Spleen (tissue), 11 donors: Measurements from ENCODE around the gene ELP5. TPM values are rescaled to one million over a fixed set of nuclear protein-coding genes. Genes with fewer than 3 reads are reported as not detected.
"Not testable (repeated sequence)": the region's sequence is repeated elsewhere in the genome, so short reads cannot be mapped to it uniquely, and the experiment has no call there.

Experiments used
- DNase-seq: peaks from one replicate; pipeline ENCODE4 v3.0.0-alpha.2; 2020
- H3K27ac ChIP-seq, 8 donors: fragments of 200-600 bp; sonication (generic) in 7 of 8; 1 replicate in 4 of 8; 2 replicates in 4 of 8; pipeline versions ENCODE4 v1.5.0 to v1.8.0; 2016 to 2021; ENCODE audit warnings: inconsistent platforms in 4 of 8, mild to moderate bottlenecking in 4 of 8, moderate library complexity in 1 of 8
- H3K27me3 ChIP-seq, 7 donors: fragments of 200-600 bp; sonication (generic) in 6 of 7; replicated peaks in 1 of 7; 1 replicate in 4 of 7; 2 replicates in 3 of 7; pipeline versions ENCODE4 v1.5.0 to v1.8.0; 2016 to 2021; ENCODE audit warnings: inconsistent platforms in 3 of 7, mild to moderate bottlenecking in 1 of 7
- H3K36me3 ChIP-seq, 6 donors: fragments of 200-600 bp; sonication (generic) in 5 of 6; 1 replicate in 4 of 6; 2 replicates in 2 of 6; pipeline versions ENCODE4 v1.5.0 to v1.8.0; 2016 to 2021; ENCODE audit warnings: inconsistent platforms in 2 of 6
- H3K4me1 ChIP-seq, 6 donors: fragments of 200-600 bp; sonication (generic) in 5 of 6; 1 replicate in 3 of 6; 2 replicates in 3 of 6; pipeline versions ENCODE4 v1.5.0 to v1.8.0; 2016 to 2021; ENCODE audit warnings: inconsistent platforms in 3 of 6
- H3K4me3 ChIP-seq, 8 donors: fragments of 200-600 bp; sonication (generic) in 7 of 8; 1 replicate in 4 of 8; 2 replicates in 4 of 8; pipeline versions ENCODE4 v1.5.0 to v1.8.0; 2016 to 2021; ENCODE audit warnings: inconsistent platforms in 4 of 8, mild to moderate bottlenecking in 4 of 8, moderate library complexity in 2 of 8
- H3K9me3 ChIP-seq, 8 donors: fragments of 200-600 bp; sonication (generic) in 7 of 8; 1 replicate in 4 of 8; 2 replicates in 4 of 8; pipeline versions ENCODE4 v1.5.0 to v1.8.0; 2016 to 2021; ENCODE audit warnings: inconsistent platforms in 4 of 8
- POLR2A ChIP-seq, 3 donors: fragments of 450-650 bp; IDR thresholded peaks; one replicate each; pipeline ENCODE4 v1.5.1; 2017; ENCODE audit warnings: antibody characterized with exemption in 3 of 3, mild to moderate bottlenecking in 1 of 3
- POLR2AphosphoS5 ChIP-seq, 3 donors: sonication (generic); formaldehyde crosslinking; IDR thresholded peaks; one replicate each; pipeline ENCODE4 v1.5.1; 2017; ENCODE audit warnings: antibody characterized with exemption in 3 of 3
- WGBS, 5 donors: extraction: QIAGEN DNeasy Blood & Tissue Kit in 3 of 5; methylation state at CpG; one replicate each; pipeline versions ENCODE4 v1.1.5 to v1.1.7; 2013 to 2018; 5-methylcytosine and 5-hydroxymethylcytosine counted together
- intact Hi-C: fragments of 100-400 bp; cut with DNase I; formaldehyde crosslinking; loops from one replicate; pipeline ENCODE4 v1.15.0; 2023; ENCODE audit warnings: low total_unique reads
- polyA plus RNA-seq, 3 donors: library from polyadenylated mRNA; stranded (reverse); fragments of 200-250 nt; gene quantifications; one replicate each; pipeline ENCODE4 v1.2.1, GENCODE V29; 2013
- total RNA-seq, 7 donors: library from RNA; depleted of rRNA in 3 of 7; stranded (reverse); fragments of >200 nt in 3 of 7; fragmentation: NEBNext Ultra II Directional in 4 of 7; extraction: Animal tissue kit (Norgen Biotek cat#: 25700) in 4 of 7; gene quantifications; one replicate each; pipeline versions ENCODE4 v1.1.0 to v1.2.1, GENCODE V29; 2016 to 2021
- TF ChIP-seq, protein P1 (sequence below), 11 experiments: fragments of 200-600 bp in 7 of 11; fragments of 450-650 bp in 4 of 11; sonication (generic) in 4 of 11; IDR thresholded peaks in 8 of 11; conservative IDR thresholded peaks in 3 of 11; 1 replicate in 7 of 11; 2 replicates in 4 of 11; pipeline versions ENCODE4 v1.4.0 to v1.8.0; 2016 to 2021; ENCODE audit warnings: antibody characterized with exemption in 11 of 11, inconsistent platforms in 4 of 11, mild to moderate bottlenecking in 1 of 11
- donor health status: healthy with polysubstance abuse.
- donor health status: DM: no; HTN: no; CAD: no; lungs with moderate emphysema.
- donor health status: DM: no; HTN: no; CAD: no.
- donor health status: Bipolar disorder and iron deficiency.
- donor health status: healthy.
- donor health status: DM: no; HTN: no; CAD: no.
- donor health status: DM: yes; HTN: yes; CAD: no.

The ELP5 gene
- total and polyA plus RNA-seq, 10 donors: 22.1 to 40.3 (median 36.7) TPM

DNA sequence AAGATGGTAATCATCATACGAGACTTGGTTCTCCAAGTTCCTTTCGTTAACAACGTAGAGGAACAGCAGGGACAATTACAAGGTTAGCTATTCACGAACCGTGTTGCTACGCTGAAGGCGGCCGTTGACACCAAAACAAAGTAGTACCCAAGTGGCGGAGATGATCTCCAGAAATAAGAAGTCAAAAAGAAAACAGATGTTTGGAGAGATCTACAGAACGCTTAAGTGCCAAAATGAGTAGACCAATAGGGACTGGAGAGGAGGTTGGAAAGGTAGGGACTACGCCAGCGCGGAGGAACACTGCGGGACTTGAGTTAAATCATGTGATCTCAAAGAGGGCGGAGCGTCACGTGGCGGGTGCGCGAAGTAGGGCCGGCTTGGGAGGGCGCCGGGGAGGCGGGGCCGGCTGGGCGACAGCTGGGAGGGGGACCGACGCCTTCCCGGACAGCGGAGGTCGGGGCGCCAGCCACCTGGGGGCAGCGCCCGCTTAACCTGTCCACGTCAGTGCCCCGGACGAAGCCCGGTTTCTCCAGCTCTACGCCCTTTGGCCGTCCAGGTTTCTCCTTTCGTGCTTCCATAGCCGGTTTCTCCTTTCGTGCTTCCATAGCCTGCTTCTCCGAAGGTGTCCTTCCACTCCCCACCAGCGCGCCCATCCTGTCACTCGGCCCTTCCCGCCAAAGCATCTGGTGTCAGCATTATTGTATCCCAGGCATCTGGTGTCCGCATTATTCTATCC lies 9.1 kb upstream of the ELP5 start:
- Histone ChIP-seq H3K27me3 (no peaks in the 10 kb centered on the region), H3K4me1 (peaks cover 25 to 55% (median 40%) of the 10 kb centered on the region in 6 donors), H3K36me3 (peaks cover 0 to 61% (median 45%) of the 10 kb centered on the region in 6 donors), H3K27ac (peak overlapping the region; percentile 85 to 99 (median 98)), H3K4me3 (peak overlapping the region; percentile 69 to 99 (median 94)), H3K9me3 (no peaks in the 10 kb centered on the region)
- TF ChIP-seq, protein P1, sequence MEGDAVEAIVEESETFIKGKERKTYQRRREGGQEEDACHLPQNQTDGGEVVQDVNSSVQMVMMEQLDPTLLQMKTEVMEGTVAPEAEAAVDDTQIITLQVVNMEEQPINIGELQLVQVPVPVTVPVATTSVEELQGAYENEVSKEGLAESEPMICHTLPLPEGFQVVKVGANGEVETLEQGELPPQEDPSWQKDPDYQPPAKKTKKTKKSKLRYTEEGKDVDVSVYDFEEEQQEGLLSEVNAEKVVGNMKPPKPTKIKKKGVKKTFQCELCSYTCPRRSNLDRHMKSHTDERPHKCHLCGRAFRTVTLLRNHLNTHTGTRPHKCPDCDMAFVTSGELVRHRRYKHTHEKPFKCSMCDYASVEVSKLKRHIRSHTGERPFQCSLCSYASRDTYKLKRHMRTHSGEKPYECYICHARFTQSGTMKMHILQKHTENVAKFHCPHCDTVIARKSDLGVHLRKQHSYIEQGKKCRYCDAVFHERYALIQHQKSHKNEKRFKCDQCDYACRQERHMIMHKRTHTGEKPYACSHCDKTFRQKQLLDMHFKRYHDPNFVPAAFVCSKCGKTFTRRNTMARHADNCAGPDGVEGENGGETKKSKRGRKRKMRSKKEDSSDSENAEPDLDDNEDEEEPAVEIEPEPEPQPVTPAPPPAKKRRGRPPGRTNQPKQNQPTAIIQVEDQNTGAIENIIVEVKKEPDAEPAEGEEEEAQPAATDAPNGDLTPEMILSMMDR (IDR thresholded peaks at IDR 0.05 in 8 of 11, conservative IDR thresholded peaks at IDR 0.05 in 3 of 11): peak in 3 of 11 experiments; percentile 11 to 36 (median 27)
- peak in 2 of 3 donors; percentile 15 to 81 for TF ChIP-seq POLR2A (IDR thresholded peaks at IDR 0.05)
- TF ChIP-seq POLR2AphosphoS5 (IDR thresholded peaks at IDR 0.05): peak; percentile 96
- intact Hi-C loops: no loop called here
- 1 to 3% (median 2%) methylated on average over 43 to 49 of the region's 49 CpGs for WGBS, 5 donors
- DNase-seq: peak; percentile 97

DNA sequence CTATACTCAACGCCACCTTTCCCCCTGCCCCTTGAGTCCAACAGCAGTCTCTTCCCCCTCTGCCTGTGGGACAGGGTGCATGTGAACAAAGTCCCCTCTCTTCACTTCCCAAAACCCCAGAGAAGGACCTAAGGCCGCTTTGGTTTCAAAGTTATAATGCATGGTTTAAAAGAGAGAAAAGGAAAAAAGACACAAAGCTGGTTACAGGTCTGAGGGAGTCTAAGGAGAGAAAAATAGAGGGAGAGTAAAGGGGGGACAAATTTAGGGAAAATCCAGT lies 8.6 kb upstream of the ELP5 start:
- H3K36me3 ChIP-seq: peaks cover 0 to 62% (median 45%) of the 10 kb centered on the region in 6 donors
- peak overlapping the region; percentile 69 to 99 (median 94) for H3K4me3 ChIP-seq
- H3K9me3 ChIP-seq: no peaks in the 10 kb centered on the region
- no peaks in the 10 kb centered on the region for H3K27me3 ChIP-seq
- TF ChIP-seq, protein P1 (IDR thresholded peaks at IDR 0.05 in 8 of 11, conservative IDR thresholded peaks at IDR 0.05 in 3 of 11): no peak
- no peak for TF ChIP-seq POLR2AphosphoS5 (IDR thresholded peaks at IDR 0.05)
- TF ChIP-seq POLR2A (IDR thresholded peaks at IDR 0.05): no peak
- 43 to 63% (median 52%) methylated on average over 2 of the region's 2 CpGs for WGBS, 5 donors
- H3K27ac ChIP-seq: peak overlapping the region; percentile 85 to 99 (median 98)
- peaks cover 25 to 60% (median 44%) of the 10 kb centered on the region in 6 donors for H3K4me1 ChIP-seq
- no peak for DNase-seq
- intact Hi-C loops: no loop called here

DNA sequence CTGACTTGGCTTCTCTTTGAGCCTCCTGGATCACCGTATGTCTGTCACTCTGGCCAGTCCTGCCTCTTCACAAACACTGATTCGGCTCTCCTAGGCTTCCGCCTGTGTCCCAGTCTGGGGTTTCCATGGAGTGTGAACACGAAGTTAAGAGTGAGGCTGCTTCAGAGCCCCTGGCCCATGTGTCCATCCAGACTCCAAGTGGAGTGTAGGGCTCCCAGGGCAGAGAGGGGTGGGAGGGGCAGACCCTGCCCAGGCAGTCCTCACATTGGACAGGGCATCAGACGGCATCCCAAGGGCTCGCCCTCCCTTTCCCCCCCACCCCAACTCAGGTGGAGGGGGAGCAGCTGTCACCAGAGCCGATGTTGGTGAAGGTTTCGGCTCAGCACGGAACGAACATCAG lies 8.2 kb upstream of the ELP5 start:
- Histone ChIP-seq H3K4me3 (peak overlapping the region in 2 of 8 donors; percentile 98 to 99), H3K27ac (peak overlapping the region in 7 of 8 donors; percentile 96 to 99 (median 99)), H3K36me3 (peaks cover 0 to 62% (median 45%) of the 10 kb centered on the region in 6 donors), H3K4me1 (peaks cover 28 to 64% (median 49%) of the 10 kb centered on the region in 6 donors)
- DNase-seq, H3K9me3 ChIP-seq, intact Hi-C loops, H3K27me3 ChIP-seq: not testable (repeated sequence)
- TF ChIP-seq POLR2AphosphoS5 (IDR thresholded peaks at IDR 0.05): peak in 2 of 3 donors; percentile 19 to 26
- WGBS, 5 donors: 83 to 92% (median 88%) methylated on average over 9 to 10 of the region's 10 CpGs

DNA sequence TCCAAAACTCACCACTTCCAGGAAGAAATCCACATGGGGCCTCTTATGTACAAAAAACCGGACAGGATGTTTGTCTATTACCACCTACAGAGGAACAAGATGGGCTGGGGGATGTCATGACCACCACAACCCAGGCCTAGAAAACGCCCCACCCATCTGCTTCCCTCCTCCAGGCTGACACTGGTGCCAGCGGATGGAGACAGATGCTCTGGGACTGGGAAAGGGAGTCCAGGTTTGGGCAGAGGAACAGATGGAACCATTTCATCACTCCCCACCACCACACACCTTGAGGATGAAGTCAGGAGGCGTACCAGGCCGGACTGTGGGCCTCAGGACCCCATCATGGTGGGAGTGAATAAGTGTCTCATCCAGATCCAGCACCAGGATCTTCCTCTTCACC lies 5.2 kb upstream of the ELP5 start:
- TF ChIP-seq, protein P1 (IDR thresholded peaks at IDR 0.05 in 8 of 11, conservative IDR thresholded peaks at IDR 0.05 in 3 of 11): no peak
- TF ChIP-seq POLR2AphosphoS5 (IDR thresholded peaks at IDR 0.05) (no peak), POLR2A (IDR thresholded peaks at IDR 0.05) (no peak)
- peaks cover 27 to 66% (median 48%) of the 10 kb centered on the region in 6 donors for H3K4me1 ChIP-seq
- intact Hi-C loops: no loop called here
- H3K36me3 ChIP-seq: peaks cover 0 to 54% (median 36%) of the 10 kb centered on the region in 6 donors
- H3K4me3 ChIP-seq: no peak overlapping the region
- no peak overlapping the region for H3K27ac ChIP-seq
- no peaks in the 10 kb centered on the region for H3K27me3 ChIP-seq
- no peak for DNase-seq
- no peaks in the 10 kb centered on the region for H3K9me3 ChIP-seq
- WGBS, 5 donors: 91 to 95% (median 94%) methylated on average over 5 of the region's 5 CpGs
